GM20000 (cell line): ENCODE results near the gene DPH6.

Experiments used
- DNase-seq: peaks from one replicate; pipeline ENCODE4 v3.0.0; 2012; ENCODE audit warnings: low spot score
- CTCF ChIP-seq: IDR thresholded peaks from 2 replicates; pipeline ENCODE4 v1.5.1; 2012; ENCODE audit warnings: mild to moderate bottlenecking, control low read depth; ENCODE audit errors: extremely low read depth, missing control alignments

DPH6 gene

GRCh38 chr15:35486296-35486695 is 59.7 kb downstream of the DPH6 start:
- TF ChIP-seq CTCF: no peak
- DNase-seq: no peak

- TF ChIP-seq CTCF: no peak
These were observed 60.6 kb downstream of the DPH6 start for GRCh38 chr15:35485411-35485810.

GRCh38 chr15:35484231-35484945 is 61.6 kb downstream of the DPH6 start:
- DNase-seq: no peak
- no peak for TF ChIP-seq CTCF

More at GRCh38 chr15:35485411-35485810, 60.6 kb downstream of the DPH6 start:
- no peak for DNase-seq

GRCh38 chr15:35481992-35482391 is 64.0 kb downstream of the DPH6 start:
- no peak for DNase-seq
- no peak for TF ChIP-seq CTCF

GRCh38 chr15:35481064-35481463 is 64.9 kb downstream of the DPH6 start:
- DNase-seq: no peak
- TF ChIP-seq CTCF: no peak

- TF ChIP-seq CTCF: no peak
- no peak for DNase-seq
These were observed 66.5 kb downstream of the DPH6 start for GRCh38 chr15:35479423-35479822.

GRCh38 chr15:35477312-35478262 is 68.4 kb downstream of the DPH6 start:
- TF ChIP-seq CTCF: no peak
- DNase-seq: no peak
